Activated naive CD4-positive, alpha-beta T cell (primary cell): Measurements from ENCODE around the gene YWHAQ.

Experiments used
- DNase-seq, 4 experiments: peaks; one replicate each; lab custom pipeline; 2025; lab: John Stamatoyannopoulos, UW

Gene YWHAQ

DNA sequence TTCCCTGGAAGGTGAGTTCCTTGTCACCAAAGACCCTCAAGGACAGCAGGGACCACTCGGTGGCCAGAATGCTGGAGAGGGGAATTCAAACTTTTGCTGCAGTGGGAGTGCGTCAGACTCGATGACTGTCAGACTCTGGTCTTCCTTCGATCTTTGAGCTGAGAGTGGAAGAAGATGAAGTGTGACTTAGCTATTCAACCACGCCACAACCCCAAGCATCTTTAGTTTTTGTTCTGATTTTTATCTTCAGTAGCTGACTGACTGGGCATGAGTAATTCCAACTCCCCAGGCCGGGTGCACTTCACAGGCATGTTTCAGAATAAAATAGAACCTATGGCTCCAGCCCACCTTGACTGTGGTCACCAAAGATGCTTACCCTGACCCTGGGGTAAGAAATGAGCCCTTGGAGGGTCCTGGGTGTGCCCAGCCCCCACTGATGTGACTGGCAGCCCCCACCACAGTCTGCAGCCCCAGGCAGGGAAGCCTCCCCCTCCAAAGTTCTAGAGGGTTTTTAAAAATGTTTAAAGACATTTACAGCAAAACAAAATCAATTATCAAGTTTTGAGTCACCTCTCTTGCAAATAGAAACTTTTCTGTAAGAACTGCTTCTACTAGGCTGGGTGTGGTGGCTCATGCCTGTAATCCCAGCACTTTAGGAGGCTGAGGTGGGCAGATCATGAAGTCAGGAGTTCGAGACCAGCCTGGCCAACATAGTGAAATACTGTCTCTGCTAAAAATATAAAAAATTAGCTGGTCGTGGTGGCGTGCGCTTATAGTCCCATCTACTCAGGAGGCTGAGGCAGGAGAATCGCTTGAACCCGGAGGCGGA, 24.9 kb upstream of the YWHAQ start:
- no peak for DNase-seq

DNA sequence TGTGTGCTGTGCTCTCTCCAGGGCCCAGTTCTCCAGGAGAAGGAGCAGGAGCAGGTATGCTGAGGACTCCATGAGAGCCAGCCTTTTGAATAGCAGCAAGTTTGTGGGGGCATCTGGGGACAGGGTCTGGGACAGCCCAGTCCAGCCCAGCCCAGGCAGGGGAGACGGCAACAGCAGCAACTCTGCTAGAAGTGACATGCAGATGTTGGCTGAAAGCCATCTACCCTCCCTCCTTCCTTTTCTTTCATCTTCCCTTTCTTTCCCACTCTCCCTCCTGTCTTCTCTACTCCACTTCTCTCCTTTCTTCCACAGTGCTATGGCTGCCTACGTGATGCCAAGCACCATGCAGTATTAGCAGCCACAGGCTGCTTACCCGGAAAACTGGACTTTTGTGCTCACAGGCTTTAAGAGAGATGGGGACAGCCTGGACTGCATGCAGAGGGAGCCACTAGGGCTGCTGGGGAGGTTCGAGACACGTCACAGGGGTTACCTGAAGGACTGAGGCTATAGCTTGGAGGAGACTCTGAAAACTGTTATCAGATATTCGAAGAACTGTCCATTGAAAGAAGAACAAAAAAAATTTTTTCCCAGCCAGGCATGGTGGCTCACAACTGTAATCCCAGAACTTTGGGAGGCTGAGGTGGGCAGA, 23.8 kb upstream of the YWHAQ start:
- DNase-seq, result no peak

DNA sequence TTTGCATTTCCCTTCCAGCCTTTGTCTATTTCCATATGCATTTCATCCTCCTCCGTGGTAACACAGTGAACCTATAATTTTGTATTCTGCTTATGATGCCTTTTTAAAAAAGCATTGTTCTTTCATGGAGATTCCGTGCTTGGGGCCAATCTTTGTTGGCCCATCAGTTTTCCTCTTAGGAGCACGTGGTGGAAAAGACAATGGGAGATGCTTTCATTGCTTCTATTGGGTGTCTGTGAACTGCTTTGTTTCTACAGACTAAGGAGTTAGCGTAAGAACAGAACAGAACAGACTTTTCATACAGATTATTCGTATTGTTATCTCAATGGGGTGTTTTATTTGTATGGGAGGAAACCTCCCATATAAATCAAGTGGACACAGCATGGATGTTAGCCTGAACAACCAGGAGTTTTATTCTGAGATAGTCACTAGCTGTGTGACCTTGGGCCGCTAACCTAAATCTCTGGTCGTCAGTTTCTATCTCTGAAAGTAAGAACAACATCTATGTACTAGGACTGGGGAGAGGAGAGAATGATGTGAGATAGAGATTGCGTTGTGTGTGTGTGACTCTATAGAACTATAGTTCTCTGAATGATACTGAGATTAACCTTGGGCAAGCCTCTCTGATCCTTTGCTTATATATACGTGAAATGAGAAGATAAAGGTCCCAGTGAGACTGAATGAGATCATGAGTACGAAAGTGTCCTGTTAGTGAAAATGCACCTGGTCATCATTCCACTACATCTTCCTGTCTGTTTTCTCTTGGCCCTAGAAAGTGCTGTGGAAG, 22.9 kb upstream of the YWHAQ start:
- DNase-seq, result no peak

DNA sequence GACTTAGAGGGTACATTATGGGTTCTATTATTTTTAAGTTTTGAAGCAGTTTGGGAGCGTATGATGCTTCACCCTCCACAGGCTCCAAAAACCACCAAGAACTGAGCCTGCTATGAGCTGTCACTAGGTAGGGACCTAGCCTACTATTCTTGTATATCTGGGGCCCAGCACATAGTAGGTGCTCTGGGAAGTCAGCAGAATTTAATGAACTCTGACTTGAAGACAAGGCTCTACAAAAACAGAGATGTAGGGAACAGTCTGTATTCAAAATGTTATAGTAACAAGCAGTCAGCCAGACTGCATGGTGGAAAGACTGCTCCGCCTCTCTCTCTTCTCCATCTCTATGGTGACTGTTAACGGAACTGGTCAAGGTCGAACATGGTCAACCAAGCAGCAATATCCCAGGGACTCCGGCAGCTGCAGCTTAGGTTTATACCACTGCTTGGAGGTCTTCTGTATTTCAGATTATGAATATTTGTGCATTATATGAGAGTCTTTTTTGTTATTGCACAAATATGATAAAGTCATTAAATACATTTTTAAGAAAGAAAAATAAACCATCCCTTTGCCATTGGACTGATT, 22.2 kb upstream of the YWHAQ start:
- no peak for DNase-seq

DNA sequence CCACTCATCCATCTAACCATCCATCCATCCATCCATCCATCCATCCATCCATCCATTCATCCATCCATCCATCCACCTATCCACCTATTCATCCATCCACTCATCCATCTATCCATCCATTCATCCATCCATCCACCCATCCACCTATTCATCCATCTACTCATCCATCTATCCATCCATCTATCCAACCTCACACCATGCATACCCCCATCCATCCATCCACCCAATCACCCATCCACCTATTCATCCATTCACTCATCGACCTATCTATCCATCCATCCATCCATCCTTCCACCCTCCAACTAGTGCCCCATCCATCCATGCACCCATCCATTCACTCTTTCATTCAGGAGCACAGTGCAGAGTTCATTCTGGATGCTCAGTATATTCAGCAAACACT, 21.5 kb upstream of the YWHAQ start:
- no peak for DNase-seq

DNA sequence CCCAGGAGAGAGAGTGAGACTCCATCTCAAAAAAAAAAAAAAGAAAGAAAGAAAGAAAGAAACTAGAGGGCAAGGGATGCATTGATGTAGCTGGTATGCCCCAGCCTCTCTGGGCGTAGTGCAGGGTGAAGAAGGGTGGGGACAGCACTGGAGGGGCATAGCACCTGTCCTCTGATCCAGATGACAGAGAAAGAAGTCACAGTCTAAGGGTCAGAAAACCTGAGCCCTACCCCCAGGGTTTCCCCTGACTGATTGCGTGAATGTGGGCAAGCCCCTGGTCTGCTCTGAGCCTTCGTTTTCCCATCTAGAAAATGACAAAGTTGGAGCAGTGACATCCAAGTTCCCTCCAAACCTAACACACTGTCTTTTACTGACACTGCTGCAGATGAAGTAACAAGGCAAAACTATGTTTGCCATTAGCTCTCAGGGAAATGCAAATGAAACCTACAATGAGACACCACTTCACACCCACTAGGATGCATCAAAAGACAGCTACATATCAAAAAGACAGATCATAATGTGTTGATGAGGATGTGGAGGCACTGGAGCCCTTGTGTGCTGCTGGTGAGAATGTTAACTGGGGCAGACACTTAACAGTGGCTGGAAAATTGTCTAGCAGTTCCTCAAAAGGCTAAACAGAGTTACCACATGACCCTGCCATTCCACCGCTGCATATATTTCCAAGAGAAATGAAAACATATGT, 19.5 kb upstream of the YWHAQ start:
- DNase-seq, result no peak

DNA sequence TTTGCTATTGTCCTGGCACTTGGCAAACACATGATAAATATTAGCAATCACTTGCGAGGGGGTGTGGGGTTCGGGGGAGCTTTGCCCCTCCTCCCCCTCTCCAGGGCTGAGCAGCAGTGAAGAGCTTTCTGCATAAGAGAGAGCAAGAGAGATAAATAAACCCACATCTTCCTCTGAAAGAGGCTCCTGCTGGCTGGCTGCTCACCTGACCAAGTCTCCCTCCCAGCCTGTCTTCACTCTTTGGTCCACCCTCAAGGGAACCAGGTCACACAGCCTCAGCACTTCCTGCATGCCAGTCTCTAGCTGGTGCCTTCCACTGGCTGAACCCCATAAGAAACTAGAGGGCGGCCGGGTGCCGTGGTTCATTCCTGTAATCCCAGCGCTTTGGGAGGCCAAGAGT, 18.5 kb upstream of the YWHAQ start:
- DNase-seq, result no peak

DNA sequence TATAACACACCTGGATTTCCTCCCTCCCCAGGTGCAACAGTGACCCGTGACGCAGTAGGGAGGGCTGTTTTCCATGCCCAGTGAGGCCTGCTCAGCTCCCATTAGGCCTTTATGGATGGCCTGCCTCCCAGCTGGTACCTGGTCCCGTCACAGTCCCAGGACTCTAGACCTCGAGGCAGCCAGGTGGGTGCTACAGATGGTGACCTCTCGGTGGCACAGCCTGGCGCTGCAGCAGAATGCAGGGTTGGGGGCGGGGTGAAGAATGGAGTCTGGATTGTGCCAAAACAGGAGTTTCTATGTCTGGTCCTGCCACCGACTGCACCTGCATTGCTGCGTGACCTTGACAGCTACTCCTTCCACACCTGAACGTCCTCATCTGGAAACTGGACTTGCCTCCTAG, 18.0 kb upstream of the YWHAQ start:
- no peak for DNase-seq

DNA sequence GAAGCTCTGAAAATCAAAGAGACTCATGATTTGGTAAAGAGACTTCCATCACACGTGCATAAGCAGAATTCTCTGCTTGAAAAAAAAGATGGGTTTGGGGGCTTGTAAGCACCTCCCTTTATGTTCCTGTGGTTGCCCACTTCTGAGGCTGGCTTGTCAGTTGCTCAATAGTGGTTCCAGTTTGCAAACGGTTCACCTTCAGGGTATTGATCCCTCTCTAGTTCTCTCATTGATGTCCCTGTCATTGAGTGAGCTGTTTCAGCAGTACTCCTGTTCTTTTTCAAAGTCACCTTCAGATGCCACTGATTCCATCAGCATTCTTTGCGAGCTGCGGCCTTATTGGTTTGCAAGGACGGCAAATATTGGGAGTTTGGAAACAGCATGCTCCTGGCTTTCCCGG, 17.1 kb upstream of the YWHAQ start:
- DNase-seq, result no peak

DNA sequence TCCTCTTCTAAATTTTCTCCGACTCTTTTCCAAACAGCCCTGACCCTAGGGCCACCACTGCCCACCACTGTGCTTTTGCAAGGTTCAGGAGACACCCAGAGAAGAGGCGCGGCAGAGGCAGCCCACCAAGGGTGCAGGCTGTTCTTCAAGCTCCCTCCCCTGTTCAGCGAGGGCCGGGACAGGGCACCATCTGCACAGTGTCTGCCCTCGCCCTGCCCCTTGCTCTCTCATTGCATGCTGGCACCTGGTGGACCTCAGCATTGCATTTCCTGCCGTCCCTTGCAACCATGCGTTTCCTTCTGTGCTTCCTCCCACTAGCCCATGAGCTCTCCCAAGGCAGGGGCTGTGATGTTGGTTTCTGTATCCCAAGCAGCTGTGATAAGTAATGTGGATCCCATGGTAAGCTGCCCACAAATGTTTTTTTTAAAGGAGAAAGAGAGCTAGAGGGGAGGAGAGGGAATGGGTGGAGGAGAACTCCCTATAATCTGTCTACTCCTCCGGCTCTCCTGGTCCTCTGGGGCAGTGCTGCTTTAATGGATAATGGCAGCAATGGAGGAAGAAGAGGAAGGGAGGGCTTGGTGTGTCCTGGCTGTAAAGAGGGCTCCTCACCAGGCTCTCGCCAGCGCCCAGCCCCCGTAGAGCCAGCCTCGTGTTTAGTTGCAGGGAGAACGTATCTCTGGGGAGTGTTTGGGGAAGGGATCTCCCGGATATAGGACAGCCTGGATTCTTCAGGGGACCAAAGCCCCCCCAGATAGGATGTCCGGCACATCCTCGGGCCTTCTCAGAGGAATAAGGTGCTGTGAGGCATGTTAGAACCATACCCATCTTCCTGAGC, 15.6 kb upstream of the YWHAQ start:
- no peak for DNase-seq

DNA sequence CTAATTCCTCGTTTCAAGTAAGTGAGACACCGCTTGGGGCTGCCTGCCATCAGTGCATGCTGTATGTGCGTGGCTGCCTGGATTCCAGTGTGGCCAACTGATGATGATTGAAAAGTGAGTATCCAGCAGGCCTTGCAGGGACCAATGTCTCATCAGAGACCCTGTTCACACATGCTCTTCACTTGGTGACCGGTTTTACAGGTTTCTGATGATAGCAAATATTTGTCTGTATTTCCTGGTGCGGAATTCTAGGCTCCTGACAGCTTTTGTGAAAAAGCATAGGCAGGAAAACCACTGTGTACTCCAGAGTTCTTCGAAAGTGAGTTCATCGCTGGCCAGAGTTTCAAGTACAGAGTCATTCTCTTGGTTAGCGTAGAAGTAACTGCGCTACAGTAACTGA, 13.8 kb upstream of the YWHAQ start:
- DNase-seq, result no peak

DNA sequence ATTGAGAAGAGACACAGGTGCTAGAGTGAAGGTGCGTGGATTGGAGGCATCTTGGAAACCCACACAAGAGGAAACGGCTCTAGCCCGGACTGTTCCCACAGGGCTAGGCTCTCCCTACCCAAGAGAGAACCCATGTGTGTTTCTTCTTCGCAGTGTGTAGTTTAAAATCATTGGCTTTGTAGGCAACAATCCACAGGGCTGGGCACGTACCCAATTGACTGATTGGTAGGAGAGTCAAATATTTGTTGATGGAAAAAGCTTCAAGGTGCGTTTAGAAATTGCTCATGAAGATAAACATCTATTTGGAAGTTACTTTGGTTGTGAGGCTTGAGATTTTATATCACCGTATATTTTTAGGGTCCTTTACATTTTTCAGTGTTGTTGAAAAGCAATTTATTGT, 13.2 kb upstream of the YWHAQ start:
- DNase-seq, result no peak

DNA sequence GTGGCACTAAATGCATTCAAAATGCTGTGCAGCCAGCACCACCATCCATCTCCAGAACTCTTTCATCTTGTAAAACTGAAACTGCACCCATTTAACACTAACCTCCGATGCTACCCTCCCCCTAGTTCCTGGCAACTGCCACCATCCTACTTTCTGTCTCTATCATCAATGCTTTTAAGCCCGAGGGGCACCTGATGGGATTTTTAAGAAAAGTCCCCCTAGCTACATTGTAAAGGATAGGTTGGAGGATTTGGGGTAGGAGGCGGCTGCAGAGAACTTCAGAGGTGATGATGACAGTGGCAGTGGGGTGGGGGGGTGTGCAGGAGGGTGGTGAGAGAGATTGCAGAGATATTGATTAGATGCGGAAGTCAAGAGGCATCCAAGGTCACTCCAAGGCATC, 10.8 kb upstream of the YWHAQ start:
- no peak for DNase-seq

DNA sequence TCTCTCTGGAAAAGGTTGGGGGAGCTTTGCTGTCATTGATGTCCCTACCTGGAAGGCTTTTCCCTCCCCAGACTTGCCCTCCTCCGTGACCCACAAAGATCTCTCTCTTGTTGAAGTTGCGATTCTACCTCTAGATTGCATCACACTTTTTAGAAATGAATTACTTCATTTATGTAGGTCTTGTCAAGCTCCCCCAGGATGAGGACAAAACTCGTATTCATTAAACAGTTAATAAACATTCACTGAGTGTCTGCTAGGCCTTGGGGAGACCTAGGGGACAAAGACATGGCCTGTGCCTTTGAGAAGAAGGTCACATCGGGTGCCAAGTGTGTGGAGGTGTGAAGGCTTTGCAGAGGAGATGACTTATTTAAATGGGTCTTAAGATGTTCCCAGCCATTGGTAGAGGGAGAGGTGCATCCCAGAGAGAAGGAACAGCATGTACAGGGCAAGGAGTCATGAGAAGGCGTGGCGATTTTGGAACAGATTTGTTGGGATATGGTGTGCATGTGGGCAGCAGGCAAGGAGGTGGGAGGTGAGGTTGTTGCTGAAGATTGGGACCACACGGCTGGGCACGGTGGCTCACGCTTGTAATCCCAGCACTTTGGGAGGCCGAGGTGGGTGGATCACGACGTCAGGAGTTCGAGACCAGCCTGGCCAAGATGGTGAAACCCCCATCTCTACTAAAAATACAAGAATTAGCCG, 9.8 kb upstream of the YWHAQ start:
- no peak for DNase-seq

DNA sequence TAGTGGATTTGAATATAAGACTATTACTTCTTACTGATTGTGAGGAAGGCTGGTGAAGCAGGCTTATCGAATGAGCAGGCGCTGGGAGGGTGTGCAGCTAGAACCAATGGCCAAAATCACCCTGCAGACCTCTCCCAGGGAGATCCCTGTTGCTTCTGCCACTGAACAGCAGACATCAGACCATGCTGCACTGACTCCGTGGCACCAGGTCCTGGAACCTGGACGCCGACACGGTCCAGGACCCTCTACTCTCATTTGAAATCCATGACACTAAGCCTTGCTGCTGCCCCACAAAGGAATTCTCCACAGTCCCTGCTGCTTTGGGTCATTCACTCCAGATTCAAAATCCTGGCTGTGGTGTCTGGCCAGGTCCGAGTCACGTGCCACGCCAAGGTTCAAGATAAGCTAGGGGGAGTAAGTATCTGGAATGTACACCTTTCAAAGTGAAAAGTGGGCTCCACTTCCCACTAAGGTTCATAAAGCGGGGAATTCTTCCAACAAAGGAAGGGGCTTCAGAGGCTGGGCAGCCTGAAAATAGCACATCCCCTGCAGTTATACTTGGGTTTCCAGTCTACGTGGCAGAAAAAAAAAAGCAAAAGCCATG, 9.0 kb upstream of the YWHAQ start:
- DNase-seq, result no peak

DNA sequence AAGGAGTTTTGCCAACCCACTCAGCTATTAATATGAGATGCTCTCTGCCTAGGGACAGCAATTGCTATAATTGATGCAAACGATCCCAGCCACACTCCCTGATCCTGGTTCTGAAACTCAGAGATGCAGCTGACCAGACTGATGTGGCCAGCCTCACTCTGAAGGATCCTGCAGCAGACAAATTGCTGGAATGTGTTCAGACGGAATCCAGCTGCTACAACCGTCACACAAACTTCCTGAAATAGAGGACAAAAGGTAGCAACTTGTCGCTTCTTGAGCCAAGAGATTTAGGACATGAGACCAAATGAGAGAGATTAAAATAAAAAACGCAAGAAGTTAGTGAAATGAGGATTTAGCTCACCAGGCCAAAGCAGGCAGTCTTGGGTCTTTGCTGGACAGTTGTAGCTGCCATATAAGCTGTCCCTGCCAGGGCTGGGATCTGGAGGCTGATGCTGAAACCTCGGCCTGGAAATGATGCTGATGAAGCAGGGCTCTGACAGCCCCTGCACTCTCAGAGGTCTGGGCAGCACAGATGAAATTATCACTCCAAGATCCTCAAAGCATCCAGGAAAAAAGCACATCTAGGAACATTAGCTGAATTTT, 8.3 kb upstream of the YWHAQ start:
- no peak for DNase-seq

DNA sequence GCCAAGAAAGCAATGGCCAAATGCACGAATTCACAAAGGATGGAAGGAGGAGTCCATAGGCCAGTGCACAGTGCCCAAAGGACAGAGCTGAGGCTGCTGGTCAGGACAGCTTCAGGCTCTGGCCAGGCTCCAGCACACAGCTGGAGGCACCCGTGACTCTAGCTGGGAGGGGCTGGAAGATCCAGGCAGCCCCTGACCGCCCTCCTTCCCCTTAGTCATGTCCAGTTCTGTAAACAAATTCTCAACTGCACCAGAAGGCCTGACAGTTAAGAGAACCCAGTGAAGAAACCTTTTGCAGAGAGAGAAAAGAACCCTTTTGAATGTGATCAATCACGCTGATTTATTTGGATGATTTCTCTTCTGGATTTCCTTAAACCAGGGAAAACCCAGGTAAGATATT, 7.7 kb upstream of the YWHAQ start:
- no peak for DNase-seq

DNA sequence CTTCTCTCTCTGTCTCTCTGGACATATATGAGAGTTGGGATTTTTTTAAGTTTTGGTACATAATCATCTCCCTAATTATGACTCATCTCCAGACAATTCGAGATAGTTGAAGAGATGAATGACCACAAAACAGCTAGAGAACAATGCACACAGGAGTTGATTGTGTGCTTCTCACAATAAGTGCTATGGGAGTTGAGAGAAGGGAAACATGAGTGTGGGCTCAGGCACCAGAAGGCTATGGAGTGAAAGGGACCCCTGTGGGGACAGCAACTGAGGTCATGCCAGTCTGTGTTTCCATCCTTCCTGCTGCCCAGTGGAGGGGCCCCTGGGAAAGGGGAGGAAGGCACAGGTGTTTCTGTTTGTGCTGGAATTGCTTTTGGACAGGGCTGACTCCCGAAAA, 6.5 kb upstream of the YWHAQ start:
- DNase-seq, result no peak

DNA sequence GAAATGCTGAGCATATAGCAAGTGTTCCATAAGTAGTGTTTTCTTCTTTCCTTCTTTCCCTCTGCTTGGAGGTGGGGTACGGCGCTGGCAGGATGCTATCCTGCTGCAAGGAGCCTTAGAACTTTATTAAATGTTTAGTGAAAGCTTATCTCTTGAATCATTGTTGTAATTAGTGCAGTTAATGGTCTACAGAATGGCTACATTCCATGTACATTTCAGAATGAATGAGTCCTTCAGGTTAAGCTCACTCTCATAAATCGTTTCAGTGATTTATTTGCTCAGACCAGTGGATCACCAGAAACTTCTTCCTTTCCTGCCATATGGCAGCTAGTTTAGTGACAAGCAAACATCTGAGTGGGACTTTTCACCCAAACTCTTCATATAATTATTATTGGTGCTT, 3.3 kb upstream of the YWHAQ start:
- DNase-seq, result no peak
